Activated CD4-positive, alpha-beta T cell treated with anti-CD3 and anti-CD28 coated beads, Interleukin-2, amount 10 ng/mL, durations not matched to agents 24 days and 14 days (primary cell): ENCODE data around the gene RGS14. TPM values are rescaled to one million over a fixed set of nuclear protein-coding genes. Genes with fewer than 3 reads are reported as not detected.

Source experiments
- DNase-seq: peaks from one replicate; pipeline ENCODE4 v3.0.0; 2022
- H3K27ac Mint-ChIP-seq: one replicate; pipeline ENCODE4 v1.8.0; 2022; ENCODE audit warnings: mild to moderate bottlenecking, mixed read lengths
- H3K27me3 Mint-ChIP-seq: one replicate; pipeline ENCODE4 v1.8.0; 2022; ENCODE audit warnings: mixed read lengths
- H3K36me3 Mint-ChIP-seq: one replicate; pipeline ENCODE4 v1.8.0; 2022; ENCODE audit warnings: low read depth, mild to moderate bottlenecking, mixed read lengths
- H3K4me1 Mint-ChIP-seq: one replicate; pipeline ENCODE4 v1.8.0; 2021; ENCODE audit warnings: mixed read lengths
- H3K4me3 Mint-ChIP-seq: one replicate; pipeline ENCODE4 v1.8.0; 2022; ENCODE audit warnings: mild to moderate bottlenecking, moderate library complexity, mixed read lengths
- H3K9me3 Mint-ChIP-seq: one replicate; pipeline ENCODE4 v1.8.0; 2021; ENCODE audit warnings: mixed read lengths
- intact Hi-C: fragments of 100-400 bp; cut with micrococcal nuclease; formaldehyde crosslinking; loops from one replicate; pipeline ENCODE4 v1.15.1; 2023
- total RNA-seq: library from RNA; stranded (reverse); gene quantifications from 2 replicates; pipeline ENCODE4 v1.2.3, GENCODE V29; 2022

RGS14 gene
- total RNA-seq, 1 donor from 2014 or later: 49.3 TPM

- intact Hi-C loops: loop anchor here (10.0 kb wide), 1 partner anchor 815 kb away; the partner anchor contains the start of gene RNF44
- Mint-ChIP-seq H3K27ac (peak overlapping the region; percentile 45), H3K9me3 (peaks cover 6% of the 10 kb centered on the region), H3K4me1 (peaks cover 40% of the 10 kb centered on the region), H3K4me3 (peak overlapping the region; percentile 90), H3K36me3 (peaks cover 25% of the 10 kb centered on the region), H3K27me3 (no peaks in the 10 kb centered on the region)
- no peak for DNase-seq
These were observed 8.0 kb upstream of the RGS14 start for GRCh38 chr5:177349762-177350161.

GRCh38 chr5:177350776-177351391 lies 6.8 kb upstream of the RGS14 start:
- intact Hi-C loops: loop anchor here (1.0 to 10.0 kb wide), 3 partner anchors 12 to 816 kb away; partner anchors contain the start of gene RNF44
- no peak for DNase-seq
- peaks cover 6% of the 10 kb centered on the region for H3K9me3 Mint-ChIP-seq
- H3K4me1 Mint-ChIP-seq: peaks cover 46% of the 10 kb centered on the region
- H3K27me3 Mint-ChIP-seq: no peaks in the 10 kb centered on the region
- peak overlapping the region; percentile 90 for H3K4me3 Mint-ChIP-seq
- H3K27ac Mint-ChIP-seq: peak overlapping the region; percentile 100
- peaks cover 23% of the 10 kb centered on the region for H3K36me3 Mint-ChIP-seq

GRCh38 chr5:177351392-177352329 lies 6.1 kb upstream of the RGS14 start, which contains the start of gene LMAN2:
TSS of gene LMAN2 (minus strand) at chr5:177351668. CDS start at chr5:177351647, 21 bp downstream.
- intact Hi-C loops: loop anchor here (1.0 to 10.0 kb wide), 4 partner anchors 12 to 817 kb away; partner anchors contain the start of gene RNF44
- H3K9me3 Mint-ChIP-seq: peaks cover 6% of the 10 kb centered on the region
- peak within 1 kb of the TSS; percentile 90 for H3K4me3 Mint-ChIP-seq
- peak; percentile 97 for DNase-seq
- H3K4me1 Mint-ChIP-seq: peaks cover 48% of the 10 kb centered on the region
- peaks cover 18% of the 10 kb centered on the region for H3K36me3 Mint-ChIP-seq
- H3K27ac Mint-ChIP-seq: peak within 1 kb of the TSS; percentile 100
- H3K27me3 Mint-ChIP-seq: no peaks in the 10 kb centered on the region

- H3K27me3 Mint-ChIP-seq: no peaks in the 10 kb centered on the region
- peaks cover 6% of the 10 kb centered on the region for H3K9me3 Mint-ChIP-seq
- H3K4me1 Mint-ChIP-seq: peaks cover 51% of the 10 kb centered on the region
- no peak overlapping the region for H3K27ac Mint-ChIP-seq
- DNase-seq: no peak
- intact Hi-C loops: loop anchor here (10.0 kb wide), 1 partner anchor 818 kb away; the partner anchor contains the start of gene RNF44
- H3K36me3 Mint-ChIP-seq: peaks cover 15% of the 10 kb centered on the region
- H3K4me3 Mint-ChIP-seq: no peak overlapping the region
These were observed 4.6 kb upstream of the RGS14 start for GRCh38 chr5:177353093-177353492.

GRCh38 chr5:177354256-177354655 lies 3.5 kb upstream of the RGS14 start:
- intact Hi-C loops: loop anchor here (10.0 kb wide), 1 partner anchor 819 kb away; the partner anchor contains the start of gene RNF44
- Mint-ChIP-seq H3K4me3 (no peak overlapping the region), H3K27ac (no peak overlapping the region), H3K36me3 (peaks cover 13% of the 10 kb centered on the region), H3K4me1 (peaks cover 59% of the 10 kb centered on the region), H3K27me3 (no peaks in the 10 kb centered on the region), H3K9me3 (peaks cover 6% of the 10 kb centered on the region)
- no peak for DNase-seq

- DNase-seq: no peak
- Mint-ChIP-seq H3K9me3 (peaks cover 6% of the 10 kb centered on the region), H3K27ac (no peak overlapping the region), H3K36me3 (peaks cover 8% of the 10 kb centered on the region), H3K4me1 (peaks cover 58% of the 10 kb centered on the region), H3K27me3 (no peaks in the 10 kb centered on the region), H3K4me3 (no peak overlapping the region)
- intact Hi-C loops: loop anchor here (10.0 kb wide), 1 partner anchor 820 kb away; the partner anchor contains the start of gene RNF44
These were observed 3.0 kb upstream of the RGS14 start for GRCh38 chr5:177354711-177355110.

GRCh38 chr5:177355162-177355867 lies 2.4 kb upstream of the RGS14 start:
- intact Hi-C loops: loop anchor here (10.0 kb wide), 1 partner anchor 821 kb away; the partner anchor contains the start of gene RNF44
- Mint-ChIP-seq H3K4me1 (peaks cover 58% of the 10 kb centered on the region), H3K27ac (no peak overlapping the region), H3K36me3 (peaks cover 8% of the 10 kb centered on the region), H3K4me3 (no peak overlapping the region), H3K9me3 (peaks cover 6% of the 10 kb centered on the region), H3K27me3 (no peaks in the 10 kb centered on the region)
- no peak for DNase-seq

- no peak overlapping the region for H3K4me3 Mint-ChIP-seq
- peaks cover 8% of the 10 kb centered on the region for H3K36me3 Mint-ChIP-seq
- peaks cover 56% of the 10 kb centered on the region for H3K4me1 Mint-ChIP-seq
- no peak overlapping the region for H3K27ac Mint-ChIP-seq
- no peak for DNase-seq
- peaks cover 6% of the 10 kb centered on the region for H3K9me3 Mint-ChIP-seq
- intact Hi-C loops: loop anchor here (2.0 to 10.0 kb wide), 2 partner anchors 15 to 821 kb away; partner anchors contain the start of gene RNF44
- H3K27me3 Mint-ChIP-seq: no peaks in the 10 kb centered on the region
These were observed 1.9 kb upstream of the RGS14 start for GRCh38 chr5:177355868-177356168.

GRCh38 chr5:177356746-177357145 lies 978 bp upstream of the RGS14 start:
- peaks cover 6% of the 10 kb centered on the region for H3K9me3 Mint-ChIP-seq
- H3K36me3 Mint-ChIP-seq: peaks cover 8% of the 10 kb centered on the region
- intact Hi-C loops: loop anchor here (2.0 to 10.0 kb wide), 2 partner anchors 14 to 822 kb away; partner anchors contain the start of gene RNF44
- peaks cover 61% of the 10 kb centered on the region for H3K4me1 Mint-ChIP-seq
- H3K27ac Mint-ChIP-seq: peak overlapping the region; percentile 97
- no peaks in the 10 kb centered on the region for H3K27me3 Mint-ChIP-seq
- DNase-seq: no peak
- H3K4me3 Mint-ChIP-seq: peak overlapping the region; percentile 84

- no peaks in the 10 kb centered on the region for H3K27me3 Mint-ChIP-seq
- DNase-seq: no peak
- H3K36me3 Mint-ChIP-seq: peaks cover 8% of the 10 kb centered on the region
- intact Hi-C loops: loop anchor here (2.0 to 10.0 kb wide), 2 partner anchors 14 to 822 kb away; partner anchors contain the start of gene RNF44
- peaks cover 6% of the 10 kb centered on the region for H3K9me3 Mint-ChIP-seq
- H3K4me1 Mint-ChIP-seq: peaks cover 62% of the 10 kb centered on the region
- H3K4me3 Mint-ChIP-seq: peak overlapping the region; percentile 84
- peak overlapping the region; percentile 97 for H3K27ac Mint-ChIP-seq
These were observed 622 bp upstream of the RGS14 start for GRCh38 chr5:177357146-177357458.

GRCh38 chr5:177358370-177358819 lies 671 bp downstream of the RGS14 start:
- H3K4me3 Mint-ChIP-seq: peak overlapping the region; percentile 84
- H3K4me1 Mint-ChIP-seq: peaks cover 70% of the 10 kb centered on the region
- H3K27me3 Mint-ChIP-seq: no peaks in the 10 kb centered on the region
- intact Hi-C loops: loop anchor here (10.0 kb wide), 1 partner anchor 824 kb away; the partner anchor contains the start of gene RNF44
- no peak for DNase-seq
- peak overlapping the region; percentile 87 for H3K27ac Mint-ChIP-seq
- peaks cover 8% of the 10 kb centered on the region for H3K36me3 Mint-ChIP-seq
- H3K9me3 Mint-ChIP-seq: peaks cover 6% of the 10 kb centered on the region

- H3K27me3 Mint-ChIP-seq: no peaks in the 10 kb centered on the region
- peaks cover 3% of the 10 kb centered on the region for H3K9me3 Mint-ChIP-seq
- H3K4me1 Mint-ChIP-seq: peaks cover 75% of the 10 kb centered on the region
- H3K36me3 Mint-ChIP-seq: peaks cover 8% of the 10 kb centered on the region
- peak overlapping the region; percentile 84 for H3K4me3 Mint-ChIP-seq
- H3K27ac Mint-ChIP-seq: no peak overlapping the region
- DNase-seq: no peak
- intact Hi-C loops: loop anchor here (10.0 kb wide), 1 partner anchor 825 kb away; the partner anchor contains the start of gene RNF44
These were observed 1.7 kb downstream of the RGS14 start for GRCh38 chr5:177359451-177359851.

GRCh38 chr5:177359860-177360259 lies 2.1 kb downstream of the RGS14 start:
- peak overlapping the region; percentile 84 for H3K4me3 Mint-ChIP-seq
- peaks cover 75% of the 10 kb centered on the region for H3K4me1 Mint-ChIP-seq
- no peak for DNase-seq
- no peaks in the 10 kb centered on the region for H3K9me3 Mint-ChIP-seq
- H3K36me3 Mint-ChIP-seq: peaks cover 10% of the 10 kb centered on the region
- H3K27me3 Mint-ChIP-seq: no peaks in the 10 kb centered on the region
- intact Hi-C loops: loop anchor here (10.0 kb wide), 1 partner anchor 825 kb away; the partner anchor contains the start of gene RNF44
- H3K27ac Mint-ChIP-seq: no peak overlapping the region
